NCI-H526 treated with DMSO at 0.1 percent for 48 hours (cell line): ENCODE measurements around the gene CEP112.

Experiments used
- DNase-seq: peaks from one replicate; lab custom pipeline; 2025; lab: John Stamatoyannopoulos, UW

Gene CEP112

GRCh38 chr17:65930140-65930730 is 261.7 kb downstream of the CEP112 start:
- DNase-seq = no peak

- no peak for DNase-seq
These were observed 265.3 kb downstream of the CEP112 start for GRCh38 chr17:65926599-65926998.

- DNase-seq = no peak
These were observed 266.2 kb downstream of the CEP112 start for GRCh38 chr17:65925606-65926307.

GRCh38 chr17:65920996-65921395 is 270.9 kb downstream of the CEP112 start:
- DNase-seq = no peak

- DNase-seq = no peak
These were observed 273.0 kb downstream of the CEP112 start for GRCh38 chr17:65918916-65919315.

- DNase-seq = no peak
These were observed 273.4 kb downstream of the CEP112 start for GRCh38 chr17:65918500-65918899.

GRCh38 chr17:65917560-65917959 is 274.4 kb downstream of the CEP112 start:
- no peak for DNase-seq

- no peak for DNase-seq
These were observed 275.5 kb downstream of the CEP112 start for GRCh38 chr17:65916425-65916824.

GRCh38 chr17:65914784-65915342 is 277.1 kb downstream of the CEP112 start:
- no peak for DNase-seq

- no peak for DNase-seq
These were observed 278.5 kb downstream of the CEP112 start for GRCh38 chr17:65913326-65913850.

- no peak for DNase-seq
These were observed 281.1 kb downstream of the CEP112 start for GRCh38 chr17:65910836-65911235.

- no peak for DNase-seq
These were observed 289.0 kb downstream of the CEP112 start for GRCh38 chr17:65902831-65903522.

- no peak for DNase-seq
These were observed 289.8 kb downstream of the CEP112 start for GRCh38 chr17:65902155-65902554.

GRCh38 chr17:65901394-65901793 is 290.5 kb downstream of the CEP112 start:
- DNase-seq = no peak

GRCh38 chr17:65900216-65900615 is 291.7 kb downstream of the CEP112 start:
- DNase-seq = no peak

GRCh38 chr17:65898651-65899050 is 293.3 kb downstream of the CEP112 start:
- no peak for DNase-seq

GRCh38 chr17:65896889-65897288 is 295.0 kb downstream of the CEP112 start:
- no peak for DNase-seq

- DNase-seq = no peak
These were observed 296.0 kb downstream of the CEP112 start for GRCh38 chr17:65895969-65896368.

GRCh38 chr17:65893692-65894279 is 298.1 kb downstream of the CEP112 start:
- no peak for DNase-seq

- DNase-seq = no peak
These were observed 299.0 kb downstream of the CEP112 start for GRCh38 chr17:65892912-65893377.

- DNase-seq = no peak
These were observed 300.6 kb downstream of the CEP112 start for GRCh38 chr17:65891231-65891735.

- no peak for DNase-seq
These were observed 303.3 kb downstream of the CEP112 start for GRCh38 chr17:65888649-65889048.
